Activated CD4-positive, alpha-beta T cell treated with anti-CD3 and anti-CD28 coated beads, Interleukin-2, amount 50 U/mL, for 24 hours (primary cell): ENCODE results near the gene CFAP107.
"Not testable (repeated sequence)": the region's sequence is repeated elsewhere in the genome, so short reads cannot be mapped to it uniquely, and the experiment has no call there.

Experiments used
- DNase-seq, 2 donors: peaks; one replicate each; pipeline ENCODE4 v3.0.0-alpha.2; 2020; ENCODE audit warnings: low read depth in 1 of 2, low spot score in 1 of 2

CFAP107 gene

DNA sequence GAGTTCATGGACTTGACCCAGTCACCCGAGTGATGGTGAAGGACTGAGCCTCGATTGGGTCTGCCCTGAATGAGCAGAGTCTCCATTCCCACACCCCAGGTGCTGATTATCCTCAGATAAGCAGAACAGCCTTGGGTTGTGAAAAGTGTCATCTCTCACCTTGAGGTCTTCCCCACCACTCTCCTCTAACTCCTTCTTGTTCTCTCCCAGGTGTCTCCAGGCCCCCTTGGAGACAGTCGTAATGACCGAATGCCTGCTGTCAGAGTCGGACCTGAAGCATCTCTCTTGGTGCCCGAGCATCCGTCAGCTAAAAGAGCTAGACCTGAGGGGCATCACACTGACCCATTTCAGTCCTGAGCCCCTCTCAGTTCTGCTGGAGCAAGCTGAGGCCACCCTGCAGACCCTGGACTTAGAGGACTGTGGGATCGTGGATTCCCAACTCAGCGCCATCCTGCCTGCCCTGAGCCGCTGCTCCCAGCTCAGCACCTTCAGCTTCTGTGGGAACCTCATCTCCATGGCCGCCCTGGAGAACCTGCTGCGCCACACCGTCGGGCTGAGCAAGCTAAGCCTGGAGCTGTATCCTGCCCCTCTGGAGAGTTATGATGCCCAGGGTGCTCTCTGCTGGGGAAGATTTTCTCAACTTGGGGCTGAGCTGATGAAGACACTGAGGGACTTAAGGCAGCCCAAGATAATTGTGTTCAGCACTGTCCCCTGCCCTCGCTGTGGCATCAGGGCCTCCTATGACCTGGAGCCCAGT lies 31.0 kb downstream of the CFAP107 start:
- no peak for DNase-seq

DNA sequence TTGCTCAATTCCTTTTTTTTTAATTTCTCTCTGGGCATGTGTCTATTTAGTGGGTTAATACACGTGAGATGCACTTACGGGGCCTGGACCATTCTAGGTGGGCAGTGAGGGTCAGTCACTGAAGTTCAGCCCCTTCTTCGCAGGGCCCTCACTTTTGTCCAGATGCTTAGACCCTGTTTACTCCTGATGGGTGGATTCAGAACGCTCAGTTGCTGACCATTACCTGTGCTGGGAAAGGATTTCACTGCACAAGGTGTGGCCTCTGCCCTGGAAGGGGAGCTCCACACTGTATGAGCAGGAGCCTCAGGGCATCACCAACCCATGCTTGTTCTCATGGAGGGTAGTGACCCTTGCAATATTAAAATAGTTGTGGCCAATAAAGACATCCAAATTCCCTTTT lies 32.1 kb downstream of the CFAP107 start:
- DNase-seq, result no peak

DNA sequence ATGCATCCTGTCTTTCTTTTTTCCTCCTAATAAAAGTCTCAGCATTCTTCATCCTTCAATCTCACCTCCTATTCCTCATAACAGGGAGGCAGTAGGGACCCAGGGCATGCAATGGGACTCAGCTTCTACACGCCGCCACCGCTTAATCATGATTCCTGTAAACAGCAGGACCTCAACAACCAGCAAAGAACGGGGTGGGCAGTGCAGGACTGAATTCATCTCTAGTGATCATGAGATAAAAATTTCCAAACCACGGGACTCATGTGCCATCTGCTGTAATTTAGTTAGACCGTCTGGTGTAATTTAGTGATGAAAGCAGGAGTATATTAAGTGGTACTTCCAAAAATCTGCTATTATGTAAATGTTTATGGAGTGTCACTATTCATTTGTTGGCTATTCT lies 32.9 kb downstream of the CFAP107 start:
- DNase-seq, result no peak

DNA sequence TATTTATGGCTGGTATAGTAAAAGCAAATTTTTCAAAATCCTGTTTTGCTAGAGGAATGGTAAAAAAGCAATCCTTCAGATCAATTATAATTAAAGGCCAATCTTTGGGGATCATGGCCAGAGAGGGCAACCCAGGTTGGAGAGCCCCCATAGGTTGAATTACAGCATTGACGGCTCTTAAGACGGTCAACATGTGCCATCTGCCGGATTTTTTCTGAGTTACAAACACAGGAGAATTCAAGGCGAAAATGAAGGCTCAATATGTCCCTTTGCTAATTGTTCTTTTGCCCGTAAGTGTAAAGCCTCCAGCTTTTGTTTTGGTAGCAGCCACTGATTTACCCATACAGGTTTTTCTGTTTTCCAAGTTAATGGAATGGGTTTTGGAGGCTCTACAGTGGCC lies 35.5 kb downstream of the CFAP107 start:
- not testable (repeated sequence) for DNase-seq

DNA sequence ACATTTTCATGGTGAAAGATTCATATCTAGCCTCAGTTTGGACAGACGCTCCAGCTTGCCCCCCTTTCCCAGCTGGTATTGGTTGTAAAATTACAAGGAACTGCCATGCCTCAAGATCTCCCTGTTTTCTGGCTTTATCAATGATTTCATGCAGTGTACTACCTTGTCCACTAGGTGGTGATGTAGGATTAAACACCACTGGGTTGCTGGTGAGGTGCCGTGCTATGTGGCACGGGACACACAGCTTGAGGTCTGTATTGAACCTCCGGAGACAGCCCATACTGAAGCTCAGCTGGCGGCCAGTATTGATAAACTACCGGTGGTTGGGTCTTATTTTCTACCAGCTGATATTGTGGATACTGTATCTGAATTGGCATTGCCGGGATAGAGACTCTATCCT lies 37.8 kb downstream of the CFAP107 start:
- not testable (repeated sequence) for DNase-seq

DNA sequence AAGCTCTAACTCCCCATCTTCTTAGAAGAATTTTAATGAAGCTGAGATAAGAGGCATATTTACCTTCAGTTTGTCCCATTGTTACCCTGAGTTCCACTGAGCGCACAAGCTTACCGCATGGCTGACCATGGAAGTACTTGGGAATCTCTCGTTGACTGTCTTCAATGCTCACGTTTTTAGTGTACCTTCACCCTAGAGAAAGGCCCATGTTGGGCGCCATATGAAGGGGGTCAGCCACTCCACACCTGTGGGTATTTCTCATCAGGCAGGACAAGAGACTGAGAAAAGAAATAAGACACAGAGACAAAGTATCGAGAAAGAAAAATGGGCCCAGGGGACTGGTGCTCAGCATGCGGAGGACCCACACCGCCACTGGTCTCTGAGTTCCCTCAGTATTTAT lies 38.7 kb downstream of the CFAP107 start:
- DNase-seq, result not testable (repeated sequence)

DNA sequence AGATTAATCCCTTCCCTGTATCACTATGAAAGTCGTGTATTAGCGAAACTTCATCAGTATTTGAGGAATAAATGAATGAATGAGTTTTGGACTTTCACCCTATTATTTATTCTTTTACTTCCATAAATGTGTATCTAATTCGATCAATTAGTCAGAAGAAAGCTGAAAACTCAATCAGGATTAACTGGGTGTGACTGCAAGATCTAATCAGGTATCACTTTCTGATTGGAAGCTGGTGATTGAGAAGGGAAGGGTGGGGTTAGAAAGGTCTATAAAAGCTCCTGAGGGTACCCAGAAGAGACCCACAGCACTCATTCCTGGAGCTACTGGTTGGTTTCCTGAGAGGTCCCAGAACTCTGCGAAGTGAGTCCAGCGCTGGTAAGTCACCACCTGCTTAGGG lies 45.1 kb downstream of the CFAP107 start, which contains the start of gene PRAMEF1:
PRAMEF1 (plus strand) TSS at position 301 of the 400 bp plus-strand sequence. CDS start 1,831 bp downstream, outside the sequence.
- not testable (repeated sequence) for DNase-seq

DNA sequence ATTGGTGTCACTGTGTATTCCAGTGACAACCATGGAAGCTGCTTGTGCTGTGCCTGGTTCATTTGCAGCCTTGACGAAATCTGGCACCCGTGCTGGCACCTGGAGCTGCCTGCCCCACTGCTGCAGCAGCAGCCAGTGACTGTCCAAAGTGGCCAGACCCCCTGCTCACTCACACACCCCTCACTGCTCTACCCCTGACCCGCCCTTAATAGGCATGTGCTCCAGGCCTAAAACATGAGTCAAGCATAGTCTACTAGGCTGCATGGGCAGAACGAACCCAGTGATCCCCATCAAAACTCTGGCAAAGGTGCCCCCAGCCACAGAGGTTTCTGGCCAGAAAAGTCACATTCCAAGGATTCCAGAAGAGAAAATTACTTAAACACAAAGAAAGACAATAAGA lies 52.9 kb downstream of the CFAP107 start:
- DNase-seq, result no peak

DNA sequence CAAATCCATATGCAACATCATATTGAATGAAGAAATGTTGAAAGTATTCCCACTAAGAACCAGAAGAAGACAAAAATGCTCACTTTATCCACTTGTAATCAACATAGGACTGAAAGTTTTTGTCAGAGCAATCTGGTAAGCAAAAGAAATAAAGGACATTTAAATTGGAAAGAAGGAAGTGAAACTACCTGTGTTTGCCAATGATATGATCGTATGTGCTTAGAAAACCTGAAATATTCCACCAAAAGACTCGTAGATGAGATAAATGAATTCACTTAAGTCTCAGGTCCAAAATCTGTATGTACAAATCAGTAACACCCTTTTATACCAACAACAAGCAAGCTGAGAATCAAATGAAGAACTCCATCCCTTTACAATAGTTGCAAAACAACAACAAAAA lies 53.7 kb downstream of the CFAP107 start:
- no peak for DNase-seq

DNA sequence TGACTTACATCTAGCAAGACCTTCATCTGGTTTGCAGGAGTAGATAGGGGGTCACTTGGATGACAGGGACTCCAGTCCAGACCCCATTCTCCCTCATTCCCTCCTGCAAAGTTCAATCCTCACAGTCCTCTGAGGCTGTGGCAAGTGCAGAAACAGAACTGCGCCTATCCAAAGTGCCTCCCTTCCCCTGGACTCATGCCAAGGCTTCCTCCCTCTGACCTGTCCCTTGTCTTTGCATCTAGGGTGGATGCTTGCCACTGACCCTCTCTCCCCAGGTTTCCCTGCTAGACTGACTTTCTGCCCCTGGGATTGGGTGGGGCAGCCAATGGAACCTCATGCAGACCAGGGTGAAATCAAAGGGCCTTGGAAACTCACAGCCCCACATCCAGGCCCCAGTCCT lies 63.9 kb downstream of the CFAP107 start:
- no peak for DNase-seq

DNA sequence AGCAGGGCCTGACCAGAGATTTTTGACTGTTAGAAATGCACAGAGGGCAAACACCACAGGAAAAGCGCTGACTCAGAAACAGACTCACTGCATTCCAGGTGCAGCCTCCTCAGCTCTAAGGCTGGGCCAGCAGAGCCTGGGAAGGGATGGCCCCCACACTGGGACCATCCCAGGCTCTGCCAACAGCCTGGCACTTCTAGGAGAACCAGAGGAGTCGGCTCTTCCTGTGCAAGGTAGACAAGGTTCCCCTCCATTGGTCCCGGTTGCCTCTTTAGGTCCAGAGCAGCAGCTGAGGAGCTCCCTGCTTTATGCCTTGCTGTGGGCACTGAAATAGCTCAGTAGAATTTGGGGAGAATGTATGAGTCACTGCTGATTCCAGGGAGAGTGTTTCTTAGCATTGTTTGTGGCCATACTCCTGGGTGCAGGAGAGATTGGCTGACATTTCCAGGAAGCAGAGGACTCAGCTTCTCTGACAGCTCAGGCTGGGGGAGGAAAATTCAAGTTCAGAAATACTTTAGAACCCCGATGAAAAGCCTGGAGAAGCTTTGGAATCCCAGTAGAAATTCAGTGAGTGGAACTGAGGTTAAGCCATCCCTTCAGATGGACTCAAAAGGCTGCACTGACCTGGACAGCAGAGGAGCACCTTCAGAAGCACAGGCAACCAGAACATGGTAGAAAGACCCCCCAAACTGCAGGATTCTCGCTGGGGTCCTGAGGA lies 64.8 kb downstream of the CFAP107 start:
- no peak for DNase-seq

DNA sequence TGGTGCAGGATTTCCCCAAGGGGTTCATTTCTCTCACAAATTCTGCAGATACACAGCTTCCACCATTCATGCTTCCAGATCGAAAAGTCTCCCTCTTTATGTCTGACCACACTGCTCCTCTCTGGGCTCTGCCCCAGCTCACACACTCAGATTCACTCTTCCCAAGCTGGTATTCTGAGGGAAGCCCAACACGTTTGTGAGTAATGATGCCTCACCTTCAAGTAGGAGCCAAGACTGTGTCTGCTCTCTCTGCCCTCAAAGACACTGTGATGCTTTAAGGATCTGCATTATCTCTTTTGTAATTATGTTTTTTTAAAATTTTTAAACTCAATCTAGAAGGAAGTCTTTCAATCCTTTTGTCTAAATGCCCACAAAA lies 65.4 kb downstream of the CFAP107 start:
- DNase-seq, result no peak
